NOMO-1 treated with dmso at 0.1 percent for 144 hours (cell line): ENCODE results near the gene OR11A1.
"Not testable (repeated sequence)": the region's sequence is repeated elsewhere in the genome, so short reads cannot be mapped to it uniquely, and the experiment has no call there.

ENCODE experiments used
- DNase-seq: peaks from one replicate; lab custom pipeline; 2025; ENCODE audit not compliant: unreplicated experiment; lab: John Stamatoyannopoulos, UW

OR11A1 gene

DNA sequence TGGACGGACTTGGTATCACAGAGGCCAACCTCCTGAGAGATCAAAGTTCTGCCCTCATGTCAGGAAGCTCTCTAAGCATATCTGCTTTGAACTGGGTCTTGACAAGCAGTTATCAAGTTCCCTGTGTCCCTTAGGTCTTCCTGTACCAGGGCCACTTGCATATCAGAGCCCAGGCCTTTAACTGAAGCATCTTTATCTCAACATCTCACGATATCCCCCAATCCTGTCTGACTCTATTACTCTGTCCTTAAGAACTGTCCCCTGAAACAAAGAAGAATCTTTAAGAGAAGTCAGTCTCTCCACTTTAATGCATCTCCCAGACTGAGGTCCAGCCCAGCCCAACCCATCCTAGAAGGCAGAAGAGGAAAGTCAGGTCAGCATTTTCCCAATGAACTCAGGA, 22.7 kb upstream of the OR11A1 start:
- no peak for DNase-seq

DNA sequence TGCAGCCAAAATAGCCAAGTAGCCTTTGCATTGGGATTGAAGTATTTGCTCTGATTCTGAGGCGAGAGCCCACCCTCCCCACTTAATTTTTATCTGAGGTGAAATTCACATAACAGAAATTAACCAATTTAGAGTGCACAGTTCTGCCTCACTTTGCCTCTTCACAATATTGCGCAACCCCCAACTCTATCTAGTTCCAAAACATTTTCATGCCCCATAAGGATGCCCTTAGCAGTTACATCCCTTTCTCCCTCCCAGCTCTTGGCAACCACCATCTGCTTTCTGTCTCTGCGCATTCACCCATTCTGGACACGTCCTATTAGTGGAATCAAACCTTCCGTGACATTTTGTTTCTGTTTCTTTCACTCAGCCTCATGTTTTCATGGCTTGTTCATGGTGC, 21.9 kb upstream of the OR11A1 start:
- no peak for DNase-seq

DNA sequence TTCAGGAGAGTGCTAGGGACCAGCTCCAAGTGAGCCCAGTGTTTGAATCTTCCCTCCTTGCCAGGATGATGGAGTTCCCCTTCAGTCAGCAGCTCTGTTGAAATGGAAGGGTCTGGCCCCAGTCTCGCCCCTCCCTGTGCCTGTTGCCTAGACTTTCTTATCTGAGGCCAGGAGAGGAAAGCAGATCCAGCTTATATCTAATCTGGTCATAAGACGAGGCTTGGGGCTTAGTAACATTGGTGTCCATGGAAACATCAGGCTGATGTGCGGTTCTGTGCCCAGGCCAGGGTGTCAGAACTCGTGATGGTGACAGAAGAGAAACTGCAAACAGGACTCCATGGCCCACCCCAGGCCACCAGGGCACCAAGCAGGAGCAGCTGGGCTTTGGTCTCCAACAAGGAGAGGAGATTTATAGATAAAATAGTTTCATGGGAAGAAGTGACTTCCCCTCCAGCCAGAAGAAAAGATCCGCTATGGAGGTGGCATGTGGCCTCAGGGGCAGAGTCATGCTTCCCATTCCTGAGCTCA, 21.1 kb upstream of the OR11A1 start:
- no peak for DNase-seq

DNA sequence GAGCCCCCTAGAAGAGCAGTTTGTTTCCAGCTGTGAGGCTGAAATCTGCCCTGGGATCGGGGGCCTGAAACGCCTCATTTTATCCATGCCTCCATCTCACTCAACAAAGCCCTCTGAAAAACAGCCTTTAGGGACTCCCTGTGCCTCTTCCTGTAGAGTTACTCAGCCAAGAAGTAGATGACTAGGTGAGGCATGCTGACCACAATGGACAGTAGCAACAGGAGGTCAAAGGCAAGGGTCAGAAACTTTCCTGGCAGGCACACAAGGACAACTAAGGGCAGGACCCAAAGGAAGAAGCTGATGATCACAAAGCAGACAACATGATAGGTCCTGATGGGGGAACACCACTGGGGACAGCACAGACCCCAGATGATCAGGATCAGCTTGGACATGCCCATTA, 18.1 kb upstream of the OR11A1 start:
- no peak for DNase-seq

DNA sequence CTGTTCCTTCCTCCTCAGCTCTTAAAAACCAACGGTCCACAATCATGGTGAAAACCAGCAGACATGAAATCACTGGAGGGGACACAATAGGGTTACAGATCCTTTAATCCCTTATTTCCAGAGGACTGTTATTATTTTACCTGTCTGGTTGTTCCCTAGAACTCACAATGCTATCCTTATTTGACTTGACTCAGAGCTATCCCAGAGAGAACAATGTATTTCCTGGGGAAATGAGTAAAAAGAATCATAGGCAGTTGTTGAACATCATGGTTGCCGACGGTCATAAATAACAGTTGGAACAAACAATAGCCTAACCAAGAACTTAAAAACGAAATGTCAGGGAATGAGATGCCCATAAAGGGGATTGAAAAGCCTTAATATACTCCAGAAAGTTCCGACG, 9.4 kb upstream of the OR11A1 start:
- DNase-seq: no peak

DNA sequence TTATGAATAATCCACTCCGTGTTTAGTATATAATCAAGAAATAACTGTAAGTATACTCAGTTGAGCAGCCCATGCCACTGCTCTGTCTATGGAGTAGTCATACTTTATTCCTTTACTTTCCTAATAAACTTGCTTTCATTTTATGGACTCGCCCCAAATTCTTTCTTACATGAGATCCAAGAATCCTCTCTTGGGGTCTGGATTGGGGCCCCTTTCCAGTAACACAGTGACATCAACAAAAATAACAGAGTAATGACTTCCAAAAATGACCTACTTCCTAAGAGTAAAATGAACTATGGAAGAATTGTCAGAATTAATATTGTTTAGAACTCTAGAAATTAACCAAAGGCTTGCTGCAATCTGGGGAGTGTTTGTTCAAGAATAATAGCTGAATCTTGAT, 8.9 kb upstream of the OR11A1 start:
- no peak for DNase-seq

DNA sequence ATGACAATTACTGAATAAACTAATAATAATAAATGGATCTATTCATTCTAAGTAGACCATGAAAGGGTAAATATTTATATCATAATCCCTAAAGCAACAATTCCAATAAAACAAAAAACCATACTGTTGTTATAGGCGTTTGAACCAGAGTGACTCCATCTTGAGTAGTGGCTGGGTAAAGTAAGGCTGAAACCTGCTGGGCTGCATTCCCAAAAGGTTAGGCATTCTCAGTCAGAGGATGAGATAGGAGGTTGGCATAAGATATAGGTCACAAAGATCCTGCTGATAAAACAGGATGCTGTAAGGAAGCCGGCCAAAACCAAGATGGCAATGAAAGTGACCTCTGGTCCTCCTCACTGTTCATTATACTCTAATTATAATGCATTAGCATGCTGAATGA, 8.4 kb upstream of the OR11A1 start:
- no peak for DNase-seq

DNA sequence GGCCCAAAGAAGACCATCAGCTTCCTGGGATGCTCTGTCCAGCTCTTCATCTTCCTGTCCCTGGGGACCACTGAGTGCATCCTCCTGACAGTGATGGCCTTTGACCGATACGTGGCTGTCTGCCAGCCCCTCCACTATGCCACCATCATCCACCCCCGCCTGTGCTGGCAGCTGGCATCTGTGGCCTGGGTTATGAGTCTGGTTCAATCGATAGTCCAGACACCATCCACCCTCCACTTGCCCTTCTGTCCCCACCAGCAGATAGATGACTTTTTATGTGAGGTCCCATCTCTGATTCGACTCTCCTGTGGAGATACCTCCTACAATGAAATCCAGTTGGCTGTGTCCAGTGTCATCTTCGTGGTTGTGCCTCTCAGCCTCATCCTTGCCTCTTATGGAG, 5.2 kb upstream of the OR11A1 start:
- no peak for DNase-seq

DNA sequence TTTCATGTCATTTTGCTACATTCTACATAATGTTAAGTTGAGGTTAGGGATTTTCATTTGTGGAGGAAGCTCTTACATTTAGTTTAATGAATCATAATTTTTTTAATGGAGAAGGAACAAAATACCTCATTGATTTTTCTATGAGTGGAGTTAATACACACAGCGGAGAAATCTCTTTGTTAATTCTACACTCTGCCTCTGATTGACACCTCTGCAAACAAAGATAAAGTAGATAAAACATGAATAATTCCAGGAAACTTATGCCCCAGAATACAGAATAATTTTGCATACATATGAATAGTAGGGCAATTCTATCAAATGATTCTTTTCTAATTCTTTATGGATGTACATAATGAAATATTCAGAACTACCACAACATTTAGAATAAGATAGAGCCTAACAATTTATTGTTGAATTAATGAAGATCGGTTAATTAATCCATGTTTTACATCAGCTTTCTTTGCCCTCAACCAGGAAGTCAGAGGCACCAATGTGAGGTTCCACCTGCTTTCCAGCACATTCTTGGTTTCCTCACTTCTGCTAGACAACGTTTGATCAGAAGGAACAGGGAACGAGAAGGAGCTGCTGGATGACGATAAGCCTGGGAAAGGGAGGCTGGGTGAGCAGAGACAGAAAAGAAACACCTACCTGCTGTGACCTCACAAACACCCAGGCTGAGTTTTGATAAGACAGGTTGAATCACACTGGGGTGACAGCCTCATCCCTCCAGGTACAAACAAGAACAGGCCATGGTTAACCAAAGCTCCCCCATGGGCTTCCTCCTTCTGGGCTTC, 4.3 kb upstream of the OR11A1 start:
- no peak for DNase-seq

DNA sequence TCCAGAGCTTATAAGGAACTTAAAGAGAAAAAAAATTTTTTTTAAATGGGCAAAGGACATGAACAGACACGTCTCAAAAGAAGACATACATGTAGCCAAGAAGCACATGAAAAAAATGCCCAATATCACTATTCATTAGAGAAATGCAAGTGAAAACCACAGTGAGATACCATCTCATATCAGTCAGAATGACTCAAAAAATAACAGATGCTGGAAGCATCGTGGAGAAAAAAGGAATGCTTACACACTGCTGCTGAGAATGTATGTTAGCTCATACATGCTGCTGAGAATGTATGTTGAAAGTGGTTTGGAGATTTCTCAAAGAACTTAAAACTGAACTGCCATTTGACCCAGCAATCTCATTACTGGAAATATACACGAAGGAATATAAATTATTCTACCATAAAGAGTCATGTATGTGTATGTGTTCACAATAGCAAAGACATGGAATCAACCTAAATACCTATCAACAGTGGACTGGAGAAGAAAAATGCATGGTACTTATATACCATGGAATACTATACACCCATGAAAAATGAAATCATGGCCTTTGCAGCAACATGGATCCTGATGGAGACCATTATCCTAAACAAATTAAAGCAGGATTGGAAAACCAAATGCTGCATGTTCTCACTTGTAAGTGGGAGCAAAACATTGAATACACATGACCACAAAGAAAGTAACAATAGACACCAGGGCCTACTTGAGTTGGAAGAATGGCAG, 5.2 kb downstream of the OR11A1 start:
- DNase-seq: no peak

DNA sequence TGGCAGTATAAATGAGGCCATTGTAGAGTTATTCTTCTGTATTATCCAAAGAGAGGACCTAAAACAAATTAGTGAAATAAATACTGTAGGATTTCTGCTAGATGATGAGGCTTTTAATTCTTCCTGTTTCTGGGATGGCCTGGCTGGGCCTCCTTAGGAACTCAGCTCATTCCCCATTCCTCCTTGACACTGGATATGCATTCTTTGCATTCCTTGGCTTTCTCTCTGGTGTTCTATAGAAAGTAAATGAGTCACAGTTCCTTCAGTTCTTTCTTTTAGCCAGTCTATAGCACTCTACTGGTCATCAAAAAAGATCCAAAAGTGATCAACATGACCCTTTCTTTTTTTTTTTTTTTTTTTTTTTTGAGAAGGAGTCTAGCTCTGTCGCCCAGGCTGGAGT, 9.2 kb downstream of the OR11A1 start:
- no peak for DNase-seq

DNA sequence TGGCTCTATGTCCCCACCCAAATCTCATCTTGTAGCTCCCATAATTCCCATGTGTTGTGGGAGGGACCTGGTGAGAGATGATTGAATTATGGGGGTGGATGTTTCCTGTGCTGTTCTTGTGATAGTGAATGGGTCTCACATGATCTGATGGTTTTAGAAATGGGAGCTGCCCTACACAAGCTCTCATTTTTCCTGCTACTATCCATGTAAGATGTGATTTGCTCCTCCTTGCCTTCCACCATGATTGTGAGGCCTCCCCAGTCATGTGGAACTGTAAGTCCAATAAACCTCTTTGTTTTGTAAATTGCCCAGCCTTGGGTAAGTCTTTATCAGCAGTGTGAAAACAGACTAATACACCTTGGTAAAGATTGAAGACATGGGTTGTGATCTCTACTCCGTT, 12.8 kb downstream of the OR11A1 start:
- DNase-seq: not testable (repeated sequence)

DNA sequence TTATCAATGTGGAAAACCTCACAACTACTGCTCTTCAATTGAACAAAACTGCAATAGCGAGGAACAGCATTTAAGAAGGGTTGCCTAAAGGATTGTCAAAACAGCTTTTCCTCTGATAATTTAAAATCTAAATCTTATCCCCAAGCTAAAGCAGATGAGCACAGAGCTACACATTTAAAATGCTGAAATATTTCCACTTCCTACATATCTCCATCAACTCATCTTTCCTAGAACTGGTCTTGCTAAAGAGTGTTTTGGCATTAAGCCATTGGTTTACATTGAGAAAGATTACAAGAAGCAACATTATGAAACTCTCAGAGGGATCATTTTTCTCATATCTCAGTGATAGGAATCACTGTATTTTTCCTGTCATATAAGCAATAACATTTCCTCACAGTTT, 14.2 kb downstream of the OR11A1 start:
- no peak for DNase-seq

DNA sequence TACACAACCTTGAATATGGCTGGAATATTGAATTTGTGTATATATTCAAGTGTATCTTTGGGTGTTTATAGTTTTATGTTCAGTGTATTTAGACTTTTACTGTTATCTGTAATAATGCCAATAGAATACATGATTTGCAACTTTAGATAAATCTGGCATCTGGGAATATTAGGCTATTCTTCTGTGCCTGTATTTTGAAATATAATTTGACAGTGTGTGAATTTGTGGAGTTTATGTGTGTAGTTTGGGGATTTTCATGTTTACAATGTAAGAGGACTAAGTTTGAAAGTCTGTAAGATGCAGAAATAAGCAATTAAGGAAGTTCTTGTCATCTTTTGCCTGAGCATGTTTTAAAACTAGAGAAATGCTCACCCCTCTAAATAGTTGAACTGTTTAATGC, 17.9 kb downstream of the OR11A1 start, which contains the start of gene OR10C1:
TSS of gene OR10C1 (plus strand) at position 301 of the 400 bp plus-strand sequence. CDS start 710 bp downstream, outside the sequence.
- no peak for DNase-seq

DNA sequence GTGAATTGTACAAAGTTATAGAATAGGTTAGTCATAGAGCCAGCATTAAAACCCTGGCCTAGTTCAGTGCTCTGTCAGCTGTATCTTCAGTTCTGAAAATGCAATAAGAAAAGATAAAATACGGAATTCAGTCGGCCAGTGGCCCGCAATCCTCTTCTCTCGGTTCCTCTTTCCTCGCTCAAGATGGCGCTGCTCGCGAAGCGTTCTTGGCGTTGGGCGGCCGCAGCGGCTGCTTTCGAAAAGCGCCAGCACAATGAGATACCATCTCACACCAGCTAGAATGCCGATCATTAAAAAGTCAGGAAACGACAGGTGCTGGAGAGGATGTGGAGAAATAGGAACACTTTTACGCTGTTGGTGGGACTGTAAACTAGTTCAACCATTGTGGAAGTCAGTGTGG, 20.1 kb downstream of the OR11A1 start:
- DNase-seq: not testable (repeated sequence)

DNA sequence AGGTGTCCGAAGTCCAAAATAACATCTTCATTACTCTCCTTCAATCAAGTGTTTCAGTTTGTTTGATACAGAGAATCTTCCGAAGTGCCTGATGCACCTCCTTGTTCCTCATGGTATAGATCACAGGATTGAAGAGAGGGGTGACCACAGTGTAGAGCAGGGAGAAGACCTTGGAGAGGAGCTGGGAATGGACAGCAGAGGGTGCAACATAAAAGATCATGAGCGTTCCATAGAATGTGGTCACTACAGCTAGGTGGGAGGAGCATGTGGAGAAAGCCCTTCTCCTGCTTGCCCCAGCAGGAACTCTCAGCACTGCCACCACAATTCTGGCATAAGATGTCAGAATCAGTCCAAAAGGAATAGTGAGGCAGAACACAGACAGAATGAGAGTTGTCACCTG, 30.2 kb downstream of the OR11A1 start:
- DNase-seq: no peak

DNA sequence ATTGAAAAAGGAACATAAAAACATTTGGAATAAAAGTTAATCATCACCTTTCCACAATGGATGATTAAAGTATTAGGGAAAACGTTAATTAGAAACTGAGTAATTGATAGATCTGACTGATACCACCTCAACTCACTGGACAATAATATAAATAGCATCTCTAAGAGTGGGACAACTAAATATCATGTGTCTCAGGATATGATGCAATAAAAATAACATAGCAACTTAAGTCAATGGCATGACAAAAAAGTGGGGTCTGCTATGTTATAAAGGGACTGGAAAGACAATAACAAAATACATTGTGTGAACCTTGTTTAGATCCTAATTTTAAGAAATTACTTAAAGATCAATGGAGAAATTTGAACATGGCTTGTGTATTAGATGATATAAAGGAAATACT, 31.8 kb downstream of the OR11A1 start:
- no peak for DNase-seq

DNA sequence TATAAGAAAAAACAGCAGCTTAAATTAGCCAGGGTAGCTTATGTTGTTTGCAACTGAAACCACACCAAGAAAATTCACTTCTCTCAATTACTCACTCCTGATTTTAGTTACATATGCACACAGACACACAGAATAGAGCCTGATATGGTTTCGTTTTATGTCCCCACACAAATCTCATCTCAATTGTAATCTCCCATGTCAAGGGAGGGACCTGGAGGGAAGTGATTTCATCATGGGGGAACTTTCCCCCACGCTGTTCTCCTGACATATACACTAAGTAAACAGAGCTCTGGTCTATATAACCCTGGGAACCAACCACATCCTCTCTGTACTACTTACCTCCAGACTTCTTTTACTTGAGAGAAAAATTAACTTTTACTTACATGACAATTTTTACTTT, 32.3 kb downstream of the OR11A1 start:
- DNase-seq: no peak

DNA sequence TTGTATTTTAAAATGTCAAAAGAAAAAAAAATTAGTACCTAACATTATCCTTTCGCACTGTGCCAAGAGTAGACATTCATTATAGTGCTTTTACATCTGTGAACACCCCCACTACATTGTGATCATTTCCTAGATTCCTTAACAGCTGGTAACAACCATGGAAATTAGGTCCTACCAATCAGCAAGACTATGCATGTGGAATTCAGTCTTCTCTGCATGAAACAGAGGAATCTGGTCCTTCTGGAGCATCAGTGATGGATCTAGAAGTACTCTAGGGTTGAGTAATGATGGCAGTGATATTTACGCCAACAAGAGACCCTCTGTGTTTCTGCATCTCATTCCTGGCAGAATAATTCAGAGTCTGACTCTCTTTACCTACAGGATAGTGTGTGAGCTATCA, 32.7 kb downstream of the OR11A1 start:
- DNase-seq: no peak

DNA sequence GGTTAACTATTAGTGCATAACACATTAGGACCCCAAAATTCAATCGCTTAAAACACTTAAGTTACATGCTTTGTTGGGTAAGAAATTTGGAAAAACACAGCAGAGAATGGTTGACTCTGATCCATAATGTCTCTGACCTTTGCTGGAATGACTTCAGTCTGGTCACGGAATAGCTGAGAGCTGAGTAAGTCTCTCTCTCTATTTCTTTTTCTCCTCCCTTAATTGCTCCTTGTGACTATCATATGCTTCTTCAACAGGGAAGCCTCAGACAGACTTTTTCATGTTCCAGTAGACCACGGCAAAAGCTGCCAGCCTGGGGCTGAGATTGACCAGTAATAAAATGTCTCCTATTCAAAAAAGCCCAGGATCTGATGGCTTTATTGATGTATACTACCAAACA, 37.4 kb downstream of the OR11A1 start:
- DNase-seq: no peak

DNA sequence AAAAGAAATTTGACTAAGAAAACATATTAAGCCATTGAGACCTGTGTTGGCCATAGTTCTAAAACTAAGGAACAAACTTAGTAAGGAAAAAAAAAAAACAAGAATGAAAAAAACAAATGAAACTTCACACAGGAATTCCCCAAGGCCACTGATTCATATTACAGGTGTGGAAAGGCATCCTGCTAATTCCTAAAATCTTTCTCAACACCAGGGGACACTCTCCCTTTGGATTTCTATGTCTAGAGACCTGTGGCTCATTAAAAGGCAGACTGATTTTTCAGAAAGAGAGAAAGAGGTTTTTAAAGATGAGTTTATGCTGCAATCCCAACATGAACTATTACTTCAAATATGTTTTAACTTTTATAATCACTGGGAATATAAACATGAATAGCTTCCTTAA, 42.3 kb downstream of the OR11A1 start, which contains the start of gene OR12D1:
TSS of gene OR12D1 (plus strand) at position 341 of the 400 bp plus-strand sequence.
- no peak for DNase-seq

DNA sequence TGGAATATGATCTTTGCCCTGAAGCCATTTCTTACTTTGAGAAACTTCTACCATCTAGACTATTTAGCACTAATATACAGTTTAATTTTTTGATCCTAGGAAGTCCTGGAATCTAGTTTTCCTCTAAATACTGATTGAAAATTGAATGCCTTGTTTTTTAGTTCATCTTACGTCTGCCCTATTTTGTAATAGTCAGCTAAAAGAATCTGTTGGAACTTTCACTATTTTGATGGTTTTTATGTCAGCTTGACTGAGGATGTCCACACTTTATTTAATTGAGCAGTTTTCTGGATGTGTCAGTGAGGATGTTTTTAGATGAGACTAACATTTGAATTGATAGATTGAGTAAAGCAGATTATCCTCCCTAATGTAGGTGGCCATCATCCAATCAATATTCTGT, 53.1 kb downstream of the OR11A1 start:
- DNase-seq: no peak
